Astrocyte of the cerebellum (primary cell): Measurements from ENCODE around the gene DYTN.

ENCODE experiments used
- DNase-seq: peaks from one replicate; pipeline ENCODE4 v3.0.0-alpha.2; 2011; ENCODE audit warnings: low read depth
- H3K4me3 ChIP-seq: 2 replicates; pipeline ENCODE4 v1.5.1; 2011; ENCODE audit warnings: mild to moderate bottlenecking, low read depth, low read length, moderate library complexity
- CTCF ChIP-seq: IDR thresholded peaks from 2 replicates; pipeline ENCODE4 v1.5.1; 2012; ENCODE audit warnings: low read length, low read depth, moderate library complexity, mild to moderate bottlenecking; ENCODE audit errors: missing control alignments
- in situ Hi-C: cut with HindIII; loops from 2 replicates; pipeline ENCODE4 v1.10.0; 2017; ENCODE audit warnings: low sequenced_read_pairs

Gene DYTN

DNA sequence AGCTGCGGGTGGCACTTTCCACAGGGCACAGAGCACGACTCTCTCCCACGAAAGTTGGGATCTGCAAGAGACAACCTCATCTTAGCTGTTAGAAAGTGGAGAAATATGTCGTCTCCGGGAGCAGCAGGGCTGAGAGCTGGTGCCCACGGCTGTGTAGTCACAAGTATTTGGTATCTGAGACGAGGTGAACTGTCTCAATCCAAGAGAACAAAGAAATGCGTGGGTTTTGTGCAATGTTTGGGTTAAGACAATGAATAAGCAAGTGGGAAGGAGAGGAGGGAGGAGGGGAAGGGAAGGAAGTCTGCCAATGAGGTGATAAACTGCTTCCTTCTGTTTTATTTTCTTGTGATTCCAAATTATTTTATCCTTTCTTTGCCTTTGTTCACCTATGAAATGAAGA, 18.0 kb downstream of the DYTN start:
- no peak for DNase-seq
- no peak overlapping the region for H3K4me3 ChIP-seq
- in situ Hi-C loops: no loop called here
- no peak for TF ChIP-seq CTCF

DNA sequence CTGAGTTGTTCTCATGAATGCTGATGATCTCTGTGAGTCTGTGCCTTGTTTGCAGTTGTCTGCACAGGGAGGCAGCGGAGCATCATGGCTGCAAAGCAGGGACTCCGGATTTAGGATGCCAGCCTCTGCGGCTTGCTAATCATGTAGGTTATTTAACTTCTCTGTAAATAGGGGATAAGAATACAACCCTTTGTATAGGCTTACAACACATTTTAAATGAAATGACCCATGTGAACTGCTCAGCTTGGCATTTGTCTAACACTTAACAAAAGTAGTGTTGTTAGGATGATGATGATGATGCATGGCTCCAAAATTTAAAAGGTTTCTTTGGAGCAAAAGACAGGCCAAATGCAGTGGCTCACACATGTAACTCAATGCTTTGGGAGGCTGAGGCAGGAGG, 19.4 kb downstream of the DYTN start:
- in situ Hi-C loops: no loop called here
- no peak overlapping the region for H3K4me3 ChIP-seq

DNA sequence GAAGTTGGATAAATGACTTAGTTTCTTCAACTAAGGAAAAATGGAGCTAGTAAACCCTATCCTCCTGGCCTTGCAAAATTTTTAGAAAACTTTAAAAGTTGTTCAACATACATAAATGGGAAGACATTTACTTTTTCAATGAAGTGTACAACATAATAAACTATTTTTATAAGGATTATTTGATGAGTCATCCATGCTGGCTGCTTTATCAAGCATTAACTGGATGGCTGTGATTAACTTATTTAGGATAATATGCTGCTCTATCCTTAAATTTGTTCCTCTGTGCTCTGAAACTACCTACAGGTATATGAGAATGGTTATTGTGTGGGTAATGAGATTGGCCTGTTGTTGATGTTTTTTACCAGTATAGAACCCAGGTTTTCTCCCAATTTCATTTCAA, 21.3 kb downstream of the DYTN start:
- in situ Hi-C loops: no loop called here
- no peak overlapping the region for H3K4me3 ChIP-seq
- no peak for DNase-seq
- TF ChIP-seq CTCF: no peak

More for the DNA sequence above, 19.4 kb downstream of the DYTN start:
- no peak for TF ChIP-seq CTCF
- DNase-seq: no peak

DNA sequence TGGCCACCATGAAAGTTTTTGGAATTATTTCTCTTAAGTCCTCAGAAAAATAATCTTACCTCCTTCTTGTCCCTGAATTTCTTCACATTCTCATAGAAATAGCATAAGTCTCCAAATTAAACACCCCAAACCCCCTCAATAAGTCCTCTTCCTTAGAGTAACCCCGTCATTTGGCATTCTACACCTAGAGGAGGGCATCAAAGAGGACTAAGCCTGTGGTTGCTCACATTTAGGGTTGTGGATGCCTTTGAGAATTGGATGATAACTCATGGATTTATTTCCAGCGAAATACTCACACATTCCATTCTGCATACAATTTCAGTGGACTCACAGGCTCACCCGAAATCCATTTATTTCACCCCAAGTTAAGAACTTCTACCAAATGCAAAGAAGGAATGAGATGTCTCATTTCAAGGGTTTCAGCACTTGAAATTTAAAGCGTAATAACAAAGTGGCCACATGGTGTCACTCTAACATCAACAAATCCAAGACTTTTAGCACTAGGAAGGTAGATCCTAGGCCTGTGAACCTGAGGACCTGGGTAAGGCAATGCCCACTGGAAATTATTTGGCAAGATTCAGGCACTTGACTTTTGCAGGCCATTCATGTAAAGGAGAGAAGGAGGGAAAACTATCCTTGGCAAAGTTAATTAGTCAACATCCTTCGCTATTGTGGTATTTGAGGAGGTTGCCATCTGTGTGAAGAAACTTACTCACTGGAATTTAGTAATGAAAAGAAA, 24.6 kb downstream of the DYTN start:
- in situ Hi-C loops: no loop called here
- peak; percentile 50 for TF ChIP-seq CTCF
- peak; percentile 68 for DNase-seq
- H3K4me3 ChIP-seq: no peak overlapping the region

GRCh38 chr2:206692971-206693370, 25.2 kb downstream of the DYTN start:
- DNase-seq: no peak
- no peak overlapping the region for H3K4me3 ChIP-seq
- no peak for TF ChIP-seq CTCF
- in situ Hi-C loops: no loop called here

- no peak for DNase-seq
- in situ Hi-C loops: loop anchor here (5.0 kb wide), 1 partner anchor 83 kb away; no protein-coding TSS in a partner anchor
- H3K4me3 ChIP-seq: no peak overlapping the region
- no peak for TF ChIP-seq CTCF
These were observed 29.2 kb downstream of the DYTN start for GRCh38 chr2:206688990-206689389.
